GM18520 (cell line): Measurements from ENCODE around the gene PSRC1.
A peak's percentile ranks its signal among the peaks of the same experiment; 100 is the strongest.

Source experiments
- ATAC-seq: cut with Tn5 transposase; IDR thresholded peaks from one replicate; pipeline ENCODE4 v1.9.1; 2021; ENCODE audit not compliant: unreplicated experiment

The PSRC1 gene

GRCh38 chr1:109259674-109260557 is 23.0 kb downstream of the PSRC1 start:
- no peak for ATAC-seq

GRCh38 chr1:109258481-109259466 is 24.2 kb downstream of the PSRC1 start:
- ATAC-seq: no peak

- ATAC-seq: no peak
These were observed 25.1 kb downstream of the PSRC1 start for GRCh38 chr1:109257682-109258421.

- no peak for ATAC-seq
These were observed 25.8 kb downstream of the PSRC1 start for GRCh38 chr1:109256971-109257681.

- no peak for ATAC-seq
These were observed 26.9 kb downstream of the PSRC1 start for GRCh38 chr1:109256085-109256484.

GRCh38 chr1:109255678-109256077 is 27.3 kb downstream of the PSRC1 start:
- ATAC-seq: no peak

- ATAC-seq: no peak
These were observed 27.8 kb downstream of the PSRC1 start for GRCh38 chr1:109255097-109255651.

- no peak for ATAC-seq
These were observed 28.3 kb downstream of the PSRC1 start for GRCh38 chr1:109254621-109255096.

GRCh38 chr1:109253803-109254620 is 28.9 kb downstream of the PSRC1 start:
- ATAC-seq: no peak

- ATAC-seq: no peak
These were observed 29.8 kb downstream of the PSRC1 start for GRCh38 chr1:109252893-109253802.

GRCh38 chr1:109252167-109252892 is 30.6 kb downstream of the PSRC1 start:
- ATAC-seq: no peak

- ATAC-seq: no peak
These were observed 31.4 kb downstream of the PSRC1 start for GRCh38 chr1:109251277-109252166.

GRCh38 chr1:109250454-109251276 is 32.3 kb downstream of the PSRC1 start:
- no peak for ATAC-seq

GRCh38 chr1:109249654-109250401 is 33.1 kb downstream of the PSRC1 start:
- ATAC-seq: peak; percentile 23
